Measurements from ENCODE around the gene TNKS2.

Gene TNKS2

GRCh38 chr10:91778485-91778884 lies 19.7 kb upstream of the TNKS2 start:
- no peaks in the 10 kb centered on the region for H3K9me3 ChIP-seq (ENCODE audit: insufficient read depth, low read depth, low read length)
- no peak overlapping the region for H3K4me3 ChIP-seq (ENCODE audit: low read length, poor library complexity, severe bottlenecking)
- no peaks in the 10 kb centered on the region for H3K4me1 ChIP-seq (ENCODE audit: insufficient read depth, low read length, poor library complexity, severe bottlenecking)
- no peaks in the 10 kb centered on the region for H4K20me1 ChIP-seq (ENCODE audit: insufficient read depth, low read length, poor library complexity, severe bottlenecking)
- TF ChIP-seq CTCF (conservative IDR thresholded peaks at IDR 0.05; ENCODE audit: low read length) (no peak), EZH2phosphoT487 (IDR thresholded peaks at IDR 0.05; ENCODE audit: borderline replicate concordance) (no peak)
- no peaks in the 10 kb centered on the region for H3F3A ChIP-seq (ENCODE audit: low read depth)
- no peak overlapping the region for H3K4me2 ChIP-seq (ENCODE audit: low read depth, low read length, poor library complexity, severe bottlenecking)
- no peaks in the 10 kb centered on the region for H3K9me2 ChIP-seq (replicated peaks; ENCODE audit: low read depth, low read length)
- no peaks in the 10 kb centered on the region for H3K36me3 ChIP-seq (ENCODE audit: insufficient read depth, low read length)
- no peak overlapping the region for H2AFZ ChIP-seq (ENCODE audit: low read length)
- no peaks in the 10 kb centered on the region for H3K79me2 ChIP-seq (ENCODE audit: insufficient read depth, low read length)
- no peaks in the 10 kb centered on the region for H3K27me3 ChIP-seq (ENCODE audit: insufficient read depth, low read length, poor library complexity, severe bottlenecking)
- H3K9ac ChIP-seq (ENCODE audit: low read depth, low read length, poor library complexity, severe bottlenecking) = no peak overlapping the region

GRCh38 chr10:91779011-91779605 lies 19.1 kb upstream of the TNKS2 start:
- Histone ChIP-seq H3K36me3 (ENCODE audit: insufficient read depth, low read length) (no peaks in the 10 kb centered on the region), H3F3A (ENCODE audit: low read depth) (no peaks in the 10 kb centered on the region), H3K9me3 (ENCODE audit: insufficient read depth, low read depth, low read length) (no peaks in the 10 kb centered on the region), H3K79me2 (ENCODE audit: insufficient read depth, low read length) (no peaks in the 10 kb centered on the region), H3K27me3 (ENCODE audit: insufficient read depth, low read length, poor library complexity, severe bottlenecking) (no peaks in the 10 kb centered on the region), H3K4me3 (ENCODE audit: low read length, poor library complexity, severe bottlenecking) (no peak overlapping the region), H3K9me2 (replicated peaks; ENCODE audit: low read depth, low read length) (no peaks in the 10 kb centered on the region), H3K4me1 (ENCODE audit: insufficient read depth, low read length, poor library complexity, severe bottlenecking) (no peaks in the 10 kb centered on the region), H4K20me1 (ENCODE audit: insufficient read depth, low read length, poor library complexity, severe bottlenecking) (no peaks in the 10 kb centered on the region), H3K4me2 (ENCODE audit: low read depth, low read length, poor library complexity, severe bottlenecking) (no peak overlapping the region), H2AFZ (ENCODE audit: low read length) (no peak overlapping the region), H3K9ac (ENCODE audit: low read depth, low read length, poor library complexity, severe bottlenecking) (no peak overlapping the region)
- TF ChIP-seq CTCF (conservative IDR thresholded peaks at IDR 0.05; ENCODE audit: low read length) (no peak), EZH2phosphoT487 (IDR thresholded peaks at IDR 0.05; ENCODE audit: borderline replicate concordance) (no peak)

GRCh38 chr10:91782539-91782938 lies 15.7 kb upstream of the TNKS2 start:
- H3K9me2 ChIP-seq (replicated peaks; ENCODE audit: low read depth, low read length) = no peaks in the 10 kb centered on the region
- H3F3A ChIP-seq (ENCODE audit: low read depth) = no peaks in the 10 kb centered on the region
- no peak overlapping the region for H2AFZ ChIP-seq (ENCODE audit: low read length)
- no peaks in the 10 kb centered on the region for H4K20me1 ChIP-seq (ENCODE audit: insufficient read depth, low read length, poor library complexity, severe bottlenecking)
- no peaks in the 10 kb centered on the region for H3K9me3 ChIP-seq (ENCODE audit: insufficient read depth, low read depth, low read length)
- no peaks in the 10 kb centered on the region for H3K79me2 ChIP-seq (ENCODE audit: insufficient read depth, low read length)
- H3K36me3 ChIP-seq (ENCODE audit: insufficient read depth, low read length) = no peaks in the 10 kb centered on the region
- TF ChIP-seq EZH2phosphoT487 (IDR thresholded peaks at IDR 0.05; ENCODE audit: borderline replicate concordance) (no peak), CTCF (conservative IDR thresholded peaks at IDR 0.05; ENCODE audit: low read length) (no peak)
- no peak overlapping the region for H3K9ac ChIP-seq (ENCODE audit: low read depth, low read length, poor library complexity, severe bottlenecking)
- no peaks in the 10 kb centered on the region for H3K4me1 ChIP-seq (ENCODE audit: insufficient read depth, low read length, poor library complexity, severe bottlenecking)
- no peaks in the 10 kb centered on the region for H3K27me3 ChIP-seq (ENCODE audit: insufficient read depth, low read length, poor library complexity, severe bottlenecking)
- H3K4me2 ChIP-seq (ENCODE audit: low read depth, low read length, poor library complexity, severe bottlenecking) = no peak overlapping the region
- H3K4me3 ChIP-seq (ENCODE audit: low read length, poor library complexity, severe bottlenecking) = no peak overlapping the region

All from Loucy (cell line).